Mesothelial cell of epicardium (in vitro differentiated cells): ENCODE data around the gene HPS4. TPM values are rescaled to one million over a fixed set of nuclear protein-coding genes. Genes with fewer than 3 reads are reported as not detected.
A peak's percentile ranks its signal among the peaks of the same experiment; 100 is the strongest.

Experiments
- DNase-seq, 2 experiments: peaks; one replicate each; pipeline ENCODE4 v3.0.0; 2021; ENCODE audit warnings: low spot score in 2 of 2; ENCODE audit not compliant: unreplicated experiment in 2 of 2
- H3K27ac Mint-ChIP-seq: 2 replicates; pipeline ENCODE4 v1.8.0; 2021; ENCODE audit warnings: mixed read lengths
- H3K27me3 Mint-ChIP-seq: 2 replicates; pipeline ENCODE4 v1.8.0; 2021; ENCODE audit warnings: low read depth, mixed read lengths
- H3K36me3 Mint-ChIP-seq: 2 replicates; pipeline ENCODE4 v1.8.0; 2021; ENCODE audit warnings: mixed read lengths
- H3K4me1 Mint-ChIP-seq: 2 replicates; pipeline ENCODE4 v1.8.0; 2021; ENCODE audit warnings: mixed read lengths
- H3K4me3 Mint-ChIP-seq: 2 replicates; pipeline ENCODE4 v1.8.0; 2021; ENCODE audit warnings: mild to moderate bottlenecking, moderate library complexity, mixed read lengths
- H3K9me3 Mint-ChIP-seq: 2 replicates; pipeline ENCODE4 v1.8.0; 2021; ENCODE audit warnings: mixed read lengths
- CTCF ChIP-seq: fragments of 200-600 bp; sonication (generic); IDR thresholded peaks from one replicate; pipeline ENCODE4 v1.5.0; 2021; ENCODE audit warnings: antibody characterized with exemption; ENCODE audit not compliant: unreplicated experiment
- total RNA-seq: library from RNA; stranded (reverse); gene quantifications from 3 replicates; pipeline ENCODE4 v1.2.1, GENCODE V29; 2021

The HPS4 gene
- total RNA-seq, 1 donor from 2014 or later, result 55.6 TPM

- H3K27ac Mint-ChIP-seq, result no peak overlapping the region
- H3K36me3 Mint-ChIP-seq, result no peaks in the 10 kb centered on the region
- H3K27me3 Mint-ChIP-seq, result peaks cover 33% of the 10 kb centered on the region
- no peak overlapping the region for H3K4me3 Mint-ChIP-seq
- H3K9me3 Mint-ChIP-seq, result peaks cover 5% of the 10 kb centered on the region
- H3K4me1 Mint-ChIP-seq, result peaks cover 17% of the 10 kb centered on the region
- TF ChIP-seq CTCF, result no peak
- DNase-seq, result no peak
These were observed 65.0 kb downstream of the HPS4 start for GRCh38 chr22:26418620-26419019.

- no peak for TF ChIP-seq CTCF
- peaks cover 30% of the 10 kb centered on the region for H3K27me3 Mint-ChIP-seq
These were observed 66.2 kb downstream of the HPS4 start for GRCh38 chr22:26417406-26417805.

GRCh38 chr22:26416670-26417276, 66.8 kb downstream of the HPS4 start:
- peaks cover 30% of the 10 kb centered on the region for H3K27me3 Mint-ChIP-seq

More at GRCh38 chr22:26417406-26417805, 66.2 kb downstream of the HPS4 start:
- no peak for DNase-seq
- no peak overlapping the region for H3K4me3 Mint-ChIP-seq
- no peaks in the 10 kb centered on the region for H3K9me3 Mint-ChIP-seq
- H3K36me3 Mint-ChIP-seq, result no peaks in the 10 kb centered on the region
- H3K27ac Mint-ChIP-seq, result no peak overlapping the region
- H3K4me1 Mint-ChIP-seq, result peaks cover 17% of the 10 kb centered on the region

GRCh38 chr22:26416256-26416655, 67.3 kb downstream of the HPS4 start:
- Mint-ChIP-seq H3K9me3 (no peaks in the 10 kb centered on the region), H3K4me3 (no peak overlapping the region), H3K27ac (no peak overlapping the region), H3K4me1 (peaks cover 17% of the 10 kb centered on the region), H3K36me3 (no peaks in the 10 kb centered on the region), H3K27me3 (peaks cover 30% of the 10 kb centered on the region)
- TF ChIP-seq CTCF, result no peak
- no peak for DNase-seq

More at GRCh38 chr22:26416670-26417276, 66.8 kb downstream of the HPS4 start:
- H3K4me3 Mint-ChIP-seq, result no peak overlapping the region
- H3K27ac Mint-ChIP-seq, result peak overlapping the region; percentile 19
- H3K36me3 Mint-ChIP-seq, result no peaks in the 10 kb centered on the region
- peaks cover 17% of the 10 kb centered on the region for H3K4me1 Mint-ChIP-seq
- H3K9me3 Mint-ChIP-seq, result no peaks in the 10 kb centered on the region
- no peak for TF ChIP-seq CTCF
- DNase-seq, result peak in 1 of 2 experiments; percentile 54

- Mint-ChIP-seq H3K4me1 (peaks cover 17% of the 10 kb centered on the region), H3K27me3 (peaks cover 34% of the 10 kb centered on the region)
These were observed 69.2 kb downstream of the HPS4 start for GRCh38 chr22:26414347-26414746.

More at GRCh38 chr22:26414347-26414746, 69.2 kb downstream of the HPS4 start:
- no peak for DNase-seq
- no peaks in the 10 kb centered on the region for H3K9me3 Mint-ChIP-seq
- H3K4me3 Mint-ChIP-seq, result no peak overlapping the region
- H3K27ac Mint-ChIP-seq, result no peak overlapping the region
- no peaks in the 10 kb centered on the region for H3K36me3 Mint-ChIP-seq
- no peak for TF ChIP-seq CTCF
